ENCODE data around the gene MESP2. TPM values are rescaled to one million over a fixed set of nuclear protein-coding genes. Genes with fewer than 3 reads are reported as not detected.

Gene MESP2
- total and polyA plus RNA-seq, 9 of the 15 experiments (the other 6 are each of a cell fraction or from before 2014, with no cell fraction given) = 0.08 to 0.82 (median 0.37) TPM

DNA sequence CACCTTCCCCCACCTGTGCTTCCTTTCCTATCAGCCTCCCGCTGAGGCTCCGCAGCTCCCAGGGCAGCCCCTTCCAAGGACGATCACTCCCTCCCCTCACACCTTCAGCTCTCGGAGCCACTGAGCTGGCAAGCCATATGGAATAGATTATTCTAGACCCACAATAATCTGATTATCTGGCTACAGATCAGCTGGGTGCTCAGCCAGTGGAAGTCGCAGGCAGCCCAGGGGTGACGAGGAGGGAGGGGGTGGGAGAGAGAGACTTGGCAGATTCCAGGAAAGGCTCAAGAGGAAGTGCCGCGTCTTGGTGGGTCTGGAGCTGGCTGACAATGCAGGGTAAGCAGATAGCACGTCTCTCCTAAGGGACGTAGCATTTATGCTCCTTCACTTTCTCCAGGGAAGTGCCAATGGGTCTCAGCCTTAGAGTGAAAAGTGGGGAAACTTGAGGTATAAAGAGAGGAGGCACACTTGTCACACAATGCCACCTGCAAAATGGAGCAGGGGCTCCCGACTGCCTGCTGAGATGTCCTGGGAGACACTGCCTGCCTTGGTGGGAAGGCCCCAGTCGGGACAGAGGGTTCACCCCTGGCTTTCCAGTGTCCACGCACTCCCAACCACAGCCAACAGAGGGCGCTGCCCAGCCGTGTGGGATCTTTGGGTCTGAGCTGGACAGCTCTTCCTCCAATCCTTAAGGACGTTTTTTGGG lies 15.7 kb upstream of the MESP2 start (continued):
- TF ChIP-seq, protein P1, sequence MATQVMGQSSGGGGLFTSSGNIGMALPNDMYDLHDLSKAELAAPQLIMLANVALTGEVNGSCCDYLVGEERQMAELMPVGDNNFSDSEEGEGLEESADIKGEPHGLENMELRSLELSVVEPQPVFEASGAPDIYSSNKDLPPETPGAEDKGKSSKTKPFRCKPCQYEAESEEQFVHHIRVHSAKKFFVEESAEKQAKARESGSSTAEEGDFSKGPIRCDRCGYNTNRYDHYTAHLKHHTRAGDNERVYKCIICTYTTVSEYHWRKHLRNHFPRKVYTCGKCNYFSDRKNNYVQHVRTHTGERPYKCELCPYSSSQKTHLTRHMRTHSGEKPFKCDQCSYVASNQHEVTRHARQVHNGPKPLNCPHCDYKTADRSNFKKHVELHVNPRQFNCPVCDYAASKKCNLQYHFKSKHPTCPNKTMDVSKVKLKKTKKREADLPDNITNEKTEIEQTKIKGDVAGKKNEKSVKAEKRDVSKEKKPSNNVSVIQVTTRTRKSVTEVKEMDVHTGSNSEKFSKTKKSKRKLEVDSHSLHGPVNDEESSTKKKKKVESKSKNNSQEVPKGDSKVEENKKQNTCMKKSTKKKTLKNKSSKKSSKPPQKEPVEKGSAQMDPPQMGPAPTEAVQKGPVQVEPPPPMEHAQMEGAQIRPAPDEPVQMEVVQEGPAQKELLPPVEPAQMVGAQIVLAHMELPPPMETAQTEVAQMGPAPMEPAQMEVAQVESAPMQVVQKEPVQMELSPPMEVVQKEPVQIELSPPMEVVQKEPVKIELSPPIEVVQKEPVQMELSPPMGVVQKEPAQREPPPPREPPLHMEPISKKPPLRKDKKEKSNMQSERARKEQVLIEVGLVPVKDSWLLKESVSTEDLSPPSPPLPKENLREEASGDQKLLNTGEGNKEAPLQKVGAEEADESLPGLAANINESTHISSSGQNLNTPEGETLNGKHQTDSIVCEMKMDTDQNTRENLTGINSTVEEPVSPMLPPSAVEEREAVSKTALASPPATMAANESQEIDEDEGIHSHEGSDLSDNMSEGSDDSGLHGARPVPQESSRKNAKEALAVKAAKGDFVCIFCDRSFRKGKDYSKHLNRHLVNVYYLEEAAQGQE (IDR thresholded peaks at IDR 0.05; ENCODE audit: borderline replicate concordance) = peak; percentile 93
- TF ChIP-seq, protein P1 (CRISPR knock-in tag; IDR thresholded peaks at IDR 0.05; ENCODE audit: low read depth) = peak; percentile 82; the same call in 1 of the 2 replicates
- TF ChIP-seq FOSL1 (tag; conservative IDR thresholded peaks at IDR 0.05) (0 out of 2 replicates have a peak, but pooled peaks have one; percentile 20), ZNF584 (CRISPR knock-in tag; IDR thresholded peaks at IDR 0.05; ENCODE audit: low read depth) (no peak), SMAD4 (CRISPR knock-in tag; conservative IDR thresholded peaks at IDR 0.05) (0 out of 2 replicates have a peak, but pooled peaks have one; percentile 44), TEAD4 (IDR thresholded peaks at IDR 0.05; ENCODE audit: low read length) (peak; percentile 10; the same call in 1 of the 2 replicates), TEAD4 (CRISPR knock-in tag; IDR thresholded peaks at IDR 0.05; ENCODE audit: borderline replicate concordance) (no peak), GATA2 (CRISPR knock-in tag; IDR thresholded peaks at IDR 0.05) (peak; percentile 60), NR3C1 (CRISPR knock-in tag; IDR thresholded peaks at IDR 0.05) (no peak), GTF2F1 (IDR thresholded peaks at IDR 0.05; ENCODE audit: low read depth, low read length) (no peak), SRF (CRISPR knock-in tag; IDR thresholded peaks at IDR 0.05) (peak in 1 of 2 experiments; percentile 34; a peak in 1 of 4 replicates), JUN (IDR thresholded peaks at IDR 0.05; ENCODE audit: borderline replicate concordance, low read depth, low read length) (0 out of 2 replicates have a peak, but pooled peaks have one; percentile 33), JUN (CRISPR knock-in tag; IDR thresholded peaks at IDR 0.05; ENCODE audit: borderline replicate concordance) (no peak), L3MBTL2 (IDR thresholded peaks at IDR 0.05) (peak; percentile 59)
